HG02759 (cell line): ENCODE results near the gene CCDC134.
A peak's percentile ranks its signal among the peaks of the same experiment; 100 is the strongest.
"Not testable (repeated sequence)": the region's sequence is repeated elsewhere in the genome, so short reads cannot be mapped to it uniquely, and the experiment has no call there.

Source experiments
- ATAC-seq: cut with Tn5 transposase; IDR thresholded peaks from one replicate; pipeline ENCODE4 v1.9.1; 2021; ENCODE audit warnings: mild to moderate bottlenecking, moderate library complexity; ENCODE audit not compliant: unreplicated experiment

The CCDC134 gene

GRCh38 chr22:41822317-41823057 lies 22.0 kb downstream of the CCDC134 start:
- no peak for ATAC-seq

- ATAC-seq = no peak
Measured at GRCh38 chr22:41823797-41824196, 23.3 kb downstream of the CCDC134 start.

GRCh38 chr22:41825376-41825775 lies 24.9 kb downstream of the CCDC134 start:
- no peak for ATAC-seq

GRCh38 chr22:41826021-41826420 lies 25.5 kb downstream of the CCDC134 start:
- no peak for ATAC-seq

DNA sequence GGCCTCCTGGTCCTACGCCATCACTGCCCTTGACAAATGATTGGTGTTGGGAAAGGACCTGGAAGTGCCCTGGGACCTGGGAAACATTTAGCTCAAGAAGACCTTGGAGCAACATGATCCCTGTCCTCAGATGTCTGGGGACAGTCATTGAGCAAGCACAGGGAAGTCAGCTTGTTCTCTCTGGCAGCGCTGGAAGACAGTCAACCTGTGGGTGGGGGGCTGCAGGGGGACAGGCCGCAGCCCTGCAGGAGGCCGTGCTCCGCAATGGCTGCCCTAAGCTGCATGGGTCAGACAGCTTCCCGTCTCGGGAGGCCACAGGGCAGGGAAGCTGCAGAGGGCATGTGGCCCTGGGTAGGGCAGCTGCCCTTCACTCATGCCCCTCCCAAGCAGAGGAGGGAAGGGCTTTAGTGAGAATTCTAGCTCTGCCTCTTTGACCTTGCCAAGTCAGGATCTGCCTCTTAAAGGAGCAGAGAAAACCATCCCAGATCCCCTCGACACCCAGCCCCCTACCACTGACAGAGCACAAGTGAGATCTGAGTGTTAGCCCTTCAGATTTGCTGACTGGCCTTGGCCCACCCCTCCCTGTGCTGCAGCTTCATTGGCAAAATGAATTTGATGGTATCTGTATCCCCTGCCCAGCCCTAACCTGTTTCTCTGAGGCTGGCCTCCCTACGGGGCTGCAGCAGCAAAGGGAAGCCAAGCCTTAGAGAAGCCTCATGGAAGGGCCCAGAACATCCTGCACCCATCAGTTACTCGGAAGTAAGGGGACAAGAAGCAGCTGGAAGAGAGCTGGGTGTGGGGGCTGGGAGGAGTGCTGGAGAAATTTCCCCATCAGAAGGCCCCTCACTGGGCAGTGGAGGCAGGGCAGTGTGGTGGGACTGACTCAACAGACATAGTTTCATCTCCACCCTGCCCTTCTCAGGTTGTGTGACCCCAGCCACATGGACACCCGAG lies 26.2 kb downstream of the CCDC134 start:
- ATAC-seq = no peak

DNA sequence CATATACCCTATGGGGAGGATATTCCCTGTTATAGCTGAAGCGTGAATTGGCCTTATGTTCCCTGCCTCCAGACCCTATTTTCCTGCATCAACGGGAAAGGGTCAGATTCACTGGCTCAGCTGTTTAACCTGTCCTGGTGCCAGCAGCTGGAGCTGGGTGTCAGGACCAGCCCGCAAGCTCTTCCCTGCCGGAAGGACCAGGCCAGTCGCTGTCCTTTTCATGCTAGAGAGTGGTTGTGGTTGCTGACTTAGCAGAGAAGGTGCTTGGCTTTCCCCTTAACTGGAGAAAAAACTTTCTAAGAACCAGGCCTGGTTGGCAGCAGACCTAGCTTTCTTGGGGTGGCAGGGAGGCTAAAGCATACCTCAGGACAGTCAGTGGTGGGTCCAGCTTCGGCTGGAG lies 27.2 kb downstream of the CCDC134 start:
- ATAC-seq = no peak

- ATAC-seq = no peak
Measured at GRCh38 chr22:41828516-41828915, 28.0 kb downstream of the CCDC134 start.

DNA sequence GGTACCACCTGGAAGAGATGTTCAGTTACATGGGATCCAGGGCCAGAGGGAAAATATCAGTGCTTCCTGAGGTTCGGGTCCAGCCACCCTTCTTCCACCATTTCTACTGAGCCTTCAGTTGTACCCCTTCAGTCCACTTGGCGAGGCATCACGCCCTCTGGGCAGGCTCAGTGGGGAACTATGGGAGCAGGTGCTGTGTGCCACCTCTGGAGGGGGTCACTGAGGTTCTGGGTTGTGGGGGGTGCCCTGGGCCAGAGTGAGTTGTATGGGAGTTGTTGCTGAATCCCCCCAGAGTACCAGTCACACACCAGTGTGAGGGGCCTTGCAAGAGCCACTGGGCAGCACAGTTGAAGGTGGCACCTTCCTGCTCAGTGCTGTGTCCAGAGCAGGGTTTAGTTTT lies 29.7 kb downstream of the CCDC134 start:
- no peak for ATAC-seq

GRCh38 chr22:41831383-41831782 lies 30.9 kb downstream of the CCDC134 start:
- no peak for ATAC-seq

DNA sequence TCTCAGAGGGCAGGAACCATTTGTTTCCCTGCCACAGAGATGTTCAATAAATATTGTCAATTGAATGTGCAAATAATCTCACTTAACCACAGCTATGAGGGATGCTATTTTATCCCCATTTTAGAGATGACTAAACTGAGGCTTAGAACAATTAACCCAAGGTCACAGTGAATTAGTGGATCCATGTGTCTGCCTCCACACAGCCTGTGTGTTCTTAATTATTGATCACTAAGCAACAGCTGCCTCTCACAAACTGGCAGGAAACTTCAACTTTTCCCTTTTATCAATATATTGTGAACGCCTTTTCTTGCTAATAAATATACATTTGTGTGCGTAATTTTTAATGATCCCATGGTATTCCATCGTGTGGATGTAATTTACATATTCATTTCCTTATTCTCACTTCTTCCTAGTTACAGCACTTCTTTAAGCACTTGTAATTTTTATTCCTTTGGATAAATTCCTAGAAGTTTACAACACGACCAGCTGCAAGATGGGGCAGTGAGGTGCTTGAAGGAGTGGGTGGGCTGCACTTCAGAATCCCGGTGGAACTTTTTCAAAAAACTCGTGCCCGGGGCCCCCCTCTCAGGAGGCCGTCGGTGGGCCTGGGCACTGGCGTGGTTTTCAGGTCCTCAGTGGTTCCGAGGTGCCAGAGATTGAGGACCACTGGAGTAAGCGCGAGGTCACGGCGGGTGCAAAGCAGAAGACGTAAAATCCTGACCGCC lies 31.5 kb downstream of the CCDC134 start:
- no peak for ATAC-seq

DNA sequence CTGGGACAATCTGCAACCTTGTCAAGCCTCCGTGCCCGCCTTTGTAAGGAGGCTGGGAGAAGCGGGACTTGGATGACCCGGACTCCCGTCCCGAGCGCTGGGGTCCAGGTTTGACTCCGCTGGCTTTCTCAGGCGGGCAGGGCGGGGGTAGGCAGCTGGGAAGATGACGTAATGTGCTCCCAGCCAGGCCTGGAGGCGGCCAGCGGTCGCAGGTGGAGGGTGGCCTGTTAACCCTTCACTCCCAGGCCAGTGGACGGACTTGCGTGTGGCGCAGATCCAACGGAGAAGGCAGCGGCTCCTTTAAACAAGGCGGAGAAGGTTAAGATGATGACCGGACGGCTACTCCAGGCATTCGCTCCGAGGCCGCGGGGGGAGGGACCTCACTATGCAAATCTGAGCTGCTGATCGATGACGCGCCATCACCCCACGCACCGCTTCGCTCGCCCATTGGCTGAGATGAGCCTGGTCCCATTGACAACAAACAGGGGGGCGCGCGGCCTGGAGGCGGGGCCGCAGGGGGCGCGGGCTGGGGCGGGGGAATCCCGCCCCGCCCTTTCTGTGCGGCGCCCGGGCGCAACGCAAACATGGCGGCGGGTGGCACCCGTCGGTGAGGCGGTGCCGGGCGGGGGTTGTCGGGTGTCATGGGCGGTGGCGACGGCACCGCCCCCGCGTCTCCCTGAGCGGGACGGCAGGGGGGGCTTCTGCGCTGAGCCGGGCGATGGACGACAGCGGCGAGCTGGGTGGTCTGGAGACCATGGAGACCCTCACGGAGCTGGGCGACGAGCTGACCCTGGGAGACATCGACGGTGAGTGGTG lies 32.3 kb downstream of the CCDC134 start, which contains the start of gene SREBF2:
Gene SREBF2, plus strand, starts transcription at position 553 of the 816 bp plus-strand sequence. Its CDS starts 166 bp downstream, at position 719.
- peak; percentile 87 for ATAC-seq

DNA sequence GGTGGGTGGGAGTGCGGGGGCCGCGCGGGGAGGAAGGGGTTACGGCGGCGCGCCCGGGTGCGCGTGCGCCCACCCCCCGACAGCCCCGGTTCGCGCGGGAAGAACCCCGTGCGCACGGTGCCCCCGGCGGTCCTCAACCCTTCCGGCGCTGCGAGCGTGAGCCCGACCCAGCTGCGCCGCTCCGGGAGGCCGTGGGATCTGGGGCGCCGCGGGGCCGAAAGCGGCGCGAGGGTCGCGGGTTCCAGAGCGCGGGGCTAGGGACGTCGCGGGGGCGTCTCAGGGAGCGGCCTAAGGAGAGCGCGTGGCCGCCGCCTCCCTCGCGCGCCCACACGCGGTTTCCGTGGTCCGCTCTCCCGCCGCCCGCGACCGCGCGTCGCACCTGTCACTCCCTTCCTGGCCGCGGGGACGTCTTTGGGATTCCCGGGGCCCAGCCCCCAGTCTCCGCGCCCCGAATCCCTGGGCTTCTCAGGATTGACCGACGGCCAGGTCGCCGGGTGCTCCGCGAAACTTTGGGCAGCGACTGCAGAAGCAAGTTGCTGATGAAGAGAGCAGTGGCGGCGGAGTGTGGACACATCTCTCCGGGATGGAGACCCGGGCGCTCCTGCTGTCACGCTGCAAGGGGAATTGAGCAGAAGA lies 33.0 kb downstream of the CCDC134 start:
- peak; percentile 24 for ATAC-seq

GRCh38 chr22:41834005-41834944 lies 33.8 kb downstream of the CCDC134 start:
- no peak for ATAC-seq

GRCh38 chr22:41835462-41835861 lies 35.0 kb downstream of the CCDC134 start:
- ATAC-seq = not testable (repeated sequence)

- no peak for ATAC-seq
Measured at GRCh38 chr22:41836551-41836950, 36.1 kb downstream of the CCDC134 start.

DNA sequence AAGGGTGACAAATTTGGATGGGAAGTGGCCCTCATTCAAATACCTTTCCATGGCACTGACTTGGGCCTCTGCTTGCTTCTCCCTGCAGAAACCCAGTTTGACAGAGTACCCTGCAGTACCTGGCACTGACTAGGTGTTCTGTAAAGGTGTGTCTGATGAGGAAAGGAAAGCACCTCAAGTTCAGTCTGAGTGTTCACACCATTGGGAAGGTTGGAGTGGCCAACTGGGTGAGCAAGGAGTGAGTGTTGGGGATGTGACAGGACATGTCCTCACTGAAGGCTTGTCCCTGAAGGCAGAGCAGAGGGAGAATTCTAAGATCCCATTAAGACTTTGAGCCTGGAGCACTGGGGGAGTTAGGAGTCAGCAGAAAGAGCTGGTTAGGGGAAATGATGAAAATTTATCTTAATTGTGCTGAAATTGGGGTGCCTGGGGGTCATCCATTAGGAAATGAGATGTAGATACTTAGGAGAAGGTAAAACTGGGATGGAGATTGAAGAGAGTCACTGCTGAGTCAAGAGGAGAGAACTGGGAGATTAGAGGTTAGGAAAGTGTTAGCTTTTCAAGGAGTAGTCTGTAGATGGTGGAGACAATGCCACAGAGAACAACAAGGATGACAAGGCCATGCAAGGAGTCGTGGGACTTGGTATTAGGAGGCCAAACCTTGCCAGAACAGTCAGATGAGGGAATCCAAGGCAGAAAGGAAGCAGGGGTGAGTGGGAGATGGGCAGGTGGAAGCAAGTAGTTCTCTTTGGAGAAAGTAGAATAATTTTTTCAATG lies 38.6 kb downstream of the CCDC134 start:
- ATAC-seq = no peak

DNA sequence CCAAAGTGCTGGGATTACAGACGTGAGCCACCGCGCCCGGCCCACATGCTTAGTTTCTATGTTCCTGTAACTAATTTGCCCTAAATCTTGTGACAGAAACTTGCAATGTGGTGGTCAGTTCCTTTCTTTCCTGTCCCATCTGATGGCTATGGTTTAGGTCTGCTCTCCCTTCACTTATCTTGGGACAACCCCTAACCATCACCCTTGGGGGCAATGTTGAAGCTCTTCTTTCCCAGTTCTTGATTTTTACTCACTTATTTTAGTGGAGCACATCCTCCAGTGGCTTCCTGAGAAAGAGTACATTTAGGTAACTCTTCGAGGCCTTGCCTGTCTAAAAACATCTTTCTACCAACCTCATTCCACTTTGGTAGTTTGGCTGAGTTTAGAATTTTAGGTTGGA lies 39.7 kb downstream of the CCDC134 start:
- no peak for ATAC-seq
